ENCODE measurements around the gene CENPA.

CENPA gene

DNA sequence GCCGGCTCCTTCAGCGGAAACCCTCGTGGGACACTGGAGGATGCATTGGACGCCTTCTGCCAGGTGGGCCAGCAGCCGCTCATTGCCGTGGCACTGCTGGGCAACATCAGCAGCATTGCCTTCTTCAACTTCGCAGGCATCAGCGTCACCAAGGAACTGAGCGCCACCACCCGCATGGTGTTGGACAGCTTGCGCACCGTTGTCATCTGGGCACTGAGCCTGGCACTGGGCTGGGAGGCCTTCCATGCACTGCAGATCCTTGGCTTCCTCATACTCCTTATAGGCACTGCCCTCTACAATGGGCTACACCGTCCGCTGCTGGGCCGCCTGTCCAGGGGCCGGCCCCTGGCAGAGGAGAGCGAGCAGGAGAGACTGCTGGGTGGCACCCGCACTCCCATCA is 7.8 kb upstream of the CENPA start:
- Histone ChIP-seq H3K27me3 (ENCODE audit: low read length) (no peaks in the 10 kb centered on the region), H2AFZ (ENCODE audit: low read depth, low read length, severe bottlenecking) (no peak overlapping the region), H3K9me2 (replicated peaks; ENCODE audit: insufficient read depth, low read length) (no peaks in the 10 kb centered on the region), H3K27ac (ENCODE audit: low read depth, low read length) (no peak overlapping the region), H4K20me1 (ENCODE audit: low read depth, low read length) (no peaks in the 10 kb centered on the region), H3K79me2 (ENCODE audit: insufficient read depth, low read length) (no peaks in the 10 kb centered on the region), H3K4me3 (ENCODE audit: insufficient read depth, low read length, poor library complexity, severe bottlenecking) (no peak overlapping the region), H3K9ac (ENCODE audit: low read length) (no peak overlapping the region), H3F3A (ENCODE audit: insufficient read depth) (no peaks in the 10 kb centered on the region), H3K9me3 (ENCODE audit: insufficient read depth, low read length) (no peaks in the 10 kb centered on the region), H3K36me3 (ENCODE audit: low read length) (0 out of 2 replicates have a peak, but pooled peaks cover 3% of the 10 kb centered on the region), H3K4me2 (ENCODE audit: low read depth, low read length, poor library complexity, severe bottlenecking) (no peak overlapping the region)
- TF ChIP-seq EZH2phosphoT487 (conservative IDR thresholded peaks at IDR 0.05; ENCODE audit: low read length) = no peak

DNA sequence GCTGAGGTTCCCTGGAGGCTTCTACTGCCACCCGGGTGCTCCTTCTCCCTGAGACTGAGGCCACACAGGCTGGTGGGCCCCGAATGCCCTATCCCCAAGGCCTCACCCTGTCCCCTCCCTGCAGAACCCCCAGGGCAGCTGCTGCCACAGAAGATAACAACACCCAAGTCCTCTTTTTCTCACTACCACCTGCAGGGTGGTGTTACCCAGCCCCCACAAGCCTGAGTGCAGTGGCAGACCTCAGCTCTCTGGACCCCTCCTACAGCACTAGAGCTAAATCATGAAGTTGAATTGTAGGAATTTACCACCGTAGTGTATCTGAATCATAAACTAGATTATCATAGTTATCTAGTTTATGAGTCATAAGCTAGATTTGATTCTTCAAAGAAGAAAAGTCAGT is 7.3 kb upstream of the CENPA start:
- no peak for TF ChIP-seq EZH2phosphoT487 (conservative IDR thresholded peaks at IDR 0.05; ENCODE audit: low read length)
- TF ChIP-seq, protein P1, sequence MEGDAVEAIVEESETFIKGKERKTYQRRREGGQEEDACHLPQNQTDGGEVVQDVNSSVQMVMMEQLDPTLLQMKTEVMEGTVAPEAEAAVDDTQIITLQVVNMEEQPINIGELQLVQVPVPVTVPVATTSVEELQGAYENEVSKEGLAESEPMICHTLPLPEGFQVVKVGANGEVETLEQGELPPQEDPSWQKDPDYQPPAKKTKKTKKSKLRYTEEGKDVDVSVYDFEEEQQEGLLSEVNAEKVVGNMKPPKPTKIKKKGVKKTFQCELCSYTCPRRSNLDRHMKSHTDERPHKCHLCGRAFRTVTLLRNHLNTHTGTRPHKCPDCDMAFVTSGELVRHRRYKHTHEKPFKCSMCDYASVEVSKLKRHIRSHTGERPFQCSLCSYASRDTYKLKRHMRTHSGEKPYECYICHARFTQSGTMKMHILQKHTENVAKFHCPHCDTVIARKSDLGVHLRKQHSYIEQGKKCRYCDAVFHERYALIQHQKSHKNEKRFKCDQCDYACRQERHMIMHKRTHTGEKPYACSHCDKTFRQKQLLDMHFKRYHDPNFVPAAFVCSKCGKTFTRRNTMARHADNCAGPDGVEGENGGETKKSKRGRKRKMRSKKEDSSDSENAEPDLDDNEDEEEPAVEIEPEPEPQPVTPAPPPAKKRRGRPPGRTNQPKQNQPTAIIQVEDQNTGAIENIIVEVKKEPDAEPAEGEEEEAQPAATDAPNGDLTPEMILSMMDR (IDR thresholded peaks at IDR 0.05; ENCODE audit: insufficient read depth, low read length, poor library complexity, severe bottlenecking) = no peak
- no peak overlapping the region for H3K9ac ChIP-seq (ENCODE audit: low read length)
- no peak overlapping the region for H3K4me3 ChIP-seq (ENCODE audit: insufficient read depth, low read length, poor library complexity, severe bottlenecking)
- H3K9me2 ChIP-seq (replicated peaks; ENCODE audit: insufficient read depth, low read length) = no peaks in the 10 kb centered on the region
- no peaks in the 10 kb centered on the region for H3K27me3 ChIP-seq (ENCODE audit: low read length)
- no peak overlapping the region for H3K27ac ChIP-seq (ENCODE audit: low read depth, low read length)
- H3F3A ChIP-seq (ENCODE audit: insufficient read depth) = no peaks in the 10 kb centered on the region
- no peaks in the 10 kb centered on the region for H4K20me1 ChIP-seq (ENCODE audit: low read depth, low read length)
- no peak overlapping the region for H2AFZ ChIP-seq (ENCODE audit: low read depth, low read length, severe bottlenecking)
- H3K36me3 ChIP-seq (ENCODE audit: low read length) = 0 out of 2 replicates have a peak, but pooled peaks cover 3% of the 10 kb centered on the region
- no peaks in the 10 kb centered on the region for H3K79me2 ChIP-seq (ENCODE audit: insufficient read depth, low read length)
- no peak overlapping the region for H3K4me2 ChIP-seq (ENCODE audit: low read depth, low read length, poor library complexity, severe bottlenecking)
- H3K9me3 ChIP-seq (ENCODE audit: insufficient read depth, low read length) = no peaks in the 10 kb centered on the region

DNA sequence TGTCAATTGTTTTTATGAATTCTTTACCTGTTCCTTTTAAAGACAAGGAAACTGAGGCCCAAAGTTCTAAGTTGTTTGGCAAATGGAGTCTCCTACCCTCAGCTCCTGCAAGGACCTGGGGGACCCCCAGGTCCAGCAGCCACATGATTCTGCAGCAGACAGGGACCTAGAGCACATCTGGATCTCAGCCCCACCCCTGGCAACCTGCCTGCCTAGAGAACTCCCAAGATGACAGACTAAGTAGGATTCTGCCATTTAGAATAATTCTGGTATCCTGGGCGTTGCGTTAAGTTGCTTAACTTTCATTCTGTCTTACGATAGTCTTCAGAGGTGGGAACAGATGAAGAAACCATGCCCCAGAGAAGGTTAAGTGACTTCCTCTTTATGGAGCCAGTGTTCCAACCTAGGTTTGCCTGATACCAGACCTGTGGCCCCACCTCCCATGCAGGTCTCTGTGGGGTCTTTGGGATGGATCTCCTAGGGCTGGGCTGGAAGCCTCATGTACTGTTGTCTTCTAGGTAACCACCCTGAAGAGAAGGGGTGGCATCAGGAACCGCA is 5.6 kb upstream of the CENPA start:
- no peak overlapping the region for H3K4me3 ChIP-seq (ENCODE audit: insufficient read depth, low read length, poor library complexity, severe bottlenecking)

More for the DNA sequence above, 5.6 kb upstream of the CENPA start:
- Histone ChIP-seq H4K20me1 (ENCODE audit: low read depth, low read length) (no peaks in the 10 kb centered on the region), H3K27ac (ENCODE audit: low read depth, low read length) (no peak overlapping the region), H3K4me2 (ENCODE audit: low read depth, low read length, poor library complexity, severe bottlenecking) (no peak overlapping the region), H3F3A (ENCODE audit: insufficient read depth) (no peaks in the 10 kb centered on the region), H3K27me3 (ENCODE audit: low read length) (no peaks in the 10 kb centered on the region), H3K9ac (ENCODE audit: low read length) (no peak overlapping the region), H2AFZ (ENCODE audit: low read depth, low read length, severe bottlenecking) (no peak overlapping the region), H3K36me3 (ENCODE audit: low read length) (0 out of 2 replicates have a peak, but pooled peaks cover 3% of the 10 kb centered on the region), H3K79me2 (ENCODE audit: insufficient read depth, low read length) (no peaks in the 10 kb centered on the region), H3K9me3 (ENCODE audit: insufficient read depth, low read length) (no peaks in the 10 kb centered on the region), H3K9me2 (replicated peaks; ENCODE audit: insufficient read depth, low read length) (no peaks in the 10 kb centered on the region)
- TF ChIP-seq, protein P1 (IDR thresholded peaks at IDR 0.05; ENCODE audit: insufficient read depth, low read length, poor library complexity, severe bottlenecking) = no peak
- TF ChIP-seq EZH2phosphoT487 (conservative IDR thresholded peaks at IDR 0.05; ENCODE audit: low read length) = no peak

Measured in SU-DHL-6 (cell line).